GM20000 (cell line): ENCODE data around the gene TMEM39B.
"Not testable (repeated sequence)": the region's sequence is repeated elsewhere in the genome, so short reads cannot be mapped to it uniquely, and the experiment has no call there.

ENCODE experiments used
- DNase-seq: peaks from one replicate; pipeline ENCODE4 v3.0.0; 2012; ENCODE audit warnings: low spot score
- TF ChIP-seq, protein P1 (sequence below): IDR thresholded peaks from 2 replicates; pipeline ENCODE4 v1.5.1; 2012; ENCODE audit warnings: mild to moderate bottlenecking, control low read depth; ENCODE audit errors: extremely low read depth, missing control alignments

Gene TMEM39B

DNA sequence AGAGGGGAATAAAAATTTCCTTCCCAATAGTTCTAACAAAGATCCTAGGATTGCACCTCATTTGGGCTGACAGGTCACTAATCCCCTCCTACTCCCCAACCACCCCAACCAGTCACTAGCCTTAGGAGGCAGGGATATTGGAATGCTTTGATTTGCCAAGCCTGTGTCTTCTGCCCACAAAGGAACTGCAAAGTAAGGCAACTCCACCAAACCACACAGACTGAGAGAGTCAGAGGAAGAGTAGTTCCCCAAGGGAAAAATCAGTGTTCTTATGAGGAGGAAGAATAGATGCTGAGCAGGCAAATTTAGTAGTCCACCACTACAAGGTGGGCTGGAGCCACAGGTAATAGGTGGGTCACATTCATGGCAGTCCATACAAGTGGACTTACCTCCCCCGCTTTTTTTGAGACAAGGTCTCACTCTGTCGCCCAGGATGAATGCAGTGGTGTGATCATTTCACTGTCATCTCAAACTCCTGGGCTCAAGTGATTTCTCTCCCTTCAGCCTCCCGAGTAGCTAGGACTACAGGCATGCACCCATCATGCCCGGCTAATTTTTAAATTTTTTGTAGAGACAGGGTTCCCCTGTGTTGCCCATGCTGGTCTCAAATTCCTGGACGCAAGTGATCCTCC is 3.7 kb upstream of the TMEM39B start:
- no peak for DNase-seq
- TF ChIP-seq, protein P1, sequence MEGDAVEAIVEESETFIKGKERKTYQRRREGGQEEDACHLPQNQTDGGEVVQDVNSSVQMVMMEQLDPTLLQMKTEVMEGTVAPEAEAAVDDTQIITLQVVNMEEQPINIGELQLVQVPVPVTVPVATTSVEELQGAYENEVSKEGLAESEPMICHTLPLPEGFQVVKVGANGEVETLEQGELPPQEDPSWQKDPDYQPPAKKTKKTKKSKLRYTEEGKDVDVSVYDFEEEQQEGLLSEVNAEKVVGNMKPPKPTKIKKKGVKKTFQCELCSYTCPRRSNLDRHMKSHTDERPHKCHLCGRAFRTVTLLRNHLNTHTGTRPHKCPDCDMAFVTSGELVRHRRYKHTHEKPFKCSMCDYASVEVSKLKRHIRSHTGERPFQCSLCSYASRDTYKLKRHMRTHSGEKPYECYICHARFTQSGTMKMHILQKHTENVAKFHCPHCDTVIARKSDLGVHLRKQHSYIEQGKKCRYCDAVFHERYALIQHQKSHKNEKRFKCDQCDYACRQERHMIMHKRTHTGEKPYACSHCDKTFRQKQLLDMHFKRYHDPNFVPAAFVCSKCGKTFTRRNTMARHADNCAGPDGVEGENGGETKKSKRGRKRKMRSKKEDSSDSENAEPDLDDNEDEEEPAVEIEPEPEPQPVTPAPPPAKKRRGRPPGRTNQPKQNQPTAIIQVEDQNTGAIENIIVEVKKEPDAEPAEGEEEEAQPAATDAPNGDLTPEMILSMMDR = no peak

DNA sequence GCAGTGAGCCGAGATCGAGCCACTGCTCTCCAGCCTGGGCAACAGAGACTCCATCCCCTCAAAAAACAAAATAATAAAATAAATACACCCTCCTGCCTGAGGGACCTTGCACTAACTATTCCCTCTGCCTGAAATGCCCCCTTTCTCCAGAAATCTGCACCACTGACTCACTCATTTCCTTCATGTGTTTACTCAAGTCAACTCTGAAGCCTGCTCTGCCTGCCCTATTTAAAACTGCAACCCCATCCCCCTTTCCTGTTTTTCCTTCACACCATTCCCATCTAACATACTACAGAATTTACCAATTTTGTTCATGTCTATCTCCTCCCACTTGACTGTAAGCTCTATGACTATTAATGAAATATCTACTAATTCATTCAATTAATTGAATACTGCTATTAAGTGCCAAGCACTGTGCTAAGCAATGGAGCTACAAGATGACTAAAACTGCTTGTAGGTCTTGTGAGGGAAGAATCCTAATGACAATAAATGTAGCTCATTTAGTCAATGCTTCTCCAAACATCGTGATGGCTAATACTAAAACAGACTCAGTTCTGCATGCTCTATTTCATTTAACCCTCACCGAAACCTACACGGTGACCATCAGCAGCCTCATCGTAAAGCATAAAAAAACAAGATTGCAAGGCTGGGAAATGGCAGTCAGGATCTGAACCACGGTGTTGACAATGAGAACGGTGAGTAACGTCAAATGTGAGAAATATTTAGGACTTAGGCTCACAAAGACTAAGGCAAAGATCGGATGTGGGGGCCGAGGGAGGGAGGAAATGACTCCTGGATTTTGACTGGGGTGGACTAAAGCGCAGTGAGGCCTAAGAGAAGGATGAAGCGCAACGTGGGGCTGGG is 749 bp upstream of the TMEM39B start:
- TF ChIP-seq, protein P1 = no peak
- no peak for DNase-seq

DNA sequence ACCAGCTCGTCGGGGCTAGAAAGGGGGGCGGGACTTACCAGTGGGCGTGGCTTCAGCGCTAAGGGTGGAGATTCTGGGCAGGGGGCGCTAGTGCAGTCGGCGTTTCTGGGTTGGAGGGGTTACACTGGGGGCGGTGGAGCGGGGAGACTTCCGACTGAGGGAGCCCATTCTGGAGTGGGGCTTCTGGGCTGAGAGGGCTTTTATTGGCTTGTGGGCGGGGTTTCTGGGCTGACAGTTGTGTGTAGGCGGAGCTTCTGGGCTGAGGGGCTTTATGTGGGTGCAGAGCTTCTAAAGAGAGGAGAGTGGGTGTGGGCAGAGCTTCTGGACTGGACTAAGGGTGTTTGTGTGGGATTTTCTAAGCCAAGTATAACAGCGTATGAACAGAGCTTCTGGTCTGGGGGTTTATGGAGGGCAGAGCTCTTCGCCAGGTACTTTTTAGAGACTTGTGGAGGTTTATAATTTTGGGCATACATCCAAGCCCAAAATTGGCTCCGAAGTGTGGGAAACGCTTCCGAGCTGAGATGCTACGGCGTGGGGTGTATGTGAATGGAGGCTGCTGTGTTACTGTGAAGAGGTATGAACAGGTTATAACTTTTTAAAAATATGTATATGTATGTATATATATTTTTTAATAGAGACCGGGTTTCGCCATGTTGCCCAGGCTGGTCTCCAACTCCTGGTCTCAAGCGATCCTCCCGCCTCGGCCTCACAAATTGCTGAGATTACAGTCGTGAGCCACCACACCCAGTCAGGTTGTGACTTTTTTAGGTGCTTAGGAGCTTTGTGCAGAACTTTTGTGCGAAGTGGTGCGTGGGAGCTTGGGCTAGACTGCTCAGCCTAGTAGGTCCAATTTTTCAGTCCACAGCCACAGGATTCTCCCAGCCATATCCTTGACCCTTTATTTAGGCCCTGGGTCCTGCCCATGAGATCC is 825 bp downstream of the TMEM39B start:
- DNase-seq = no peak
- TF ChIP-seq, protein P1 = no peak

DNA sequence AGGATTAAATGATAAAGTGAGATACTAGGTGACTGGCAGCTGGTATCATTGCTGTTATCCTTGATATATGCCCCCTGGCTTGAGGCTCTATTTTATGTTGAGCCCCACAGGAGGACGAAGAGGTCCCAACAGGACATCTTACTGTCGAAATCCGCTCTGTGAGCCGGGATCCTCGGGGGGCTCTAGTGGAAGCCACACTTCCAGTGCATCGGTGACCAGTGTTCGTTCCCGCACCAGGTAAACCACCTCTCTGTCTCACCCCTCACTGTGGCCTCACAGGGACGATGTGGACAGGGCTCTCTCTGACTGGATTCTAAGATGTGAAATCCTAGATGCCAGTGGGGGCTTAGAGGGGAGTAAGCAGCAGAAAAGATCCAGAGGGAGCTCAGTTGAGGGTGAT is 2.1 kb downstream of the TMEM39B start:
- TF ChIP-seq, protein P1 = no peak
- DNase-seq = no peak

DNA sequence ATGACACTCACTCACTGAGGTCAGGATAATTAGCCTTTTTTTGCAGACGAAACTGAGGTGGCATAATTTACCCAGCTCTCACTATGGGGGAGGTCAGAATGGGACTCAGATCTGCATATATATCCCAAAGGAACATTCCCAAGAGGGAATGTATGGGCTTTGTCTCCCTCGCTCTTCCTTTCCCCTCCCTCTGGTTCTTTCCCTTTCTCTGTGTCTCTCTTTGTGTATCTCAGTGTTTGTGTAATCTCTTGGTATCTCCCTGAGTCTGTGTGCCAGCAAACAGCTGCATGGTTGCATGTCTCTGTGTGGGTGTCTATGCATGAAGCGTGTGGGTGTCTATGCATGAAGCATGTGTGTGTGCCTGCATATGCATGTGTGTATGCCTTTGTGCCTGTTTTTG is 4.7 kb downstream of the TMEM39B start:
- no peak for DNase-seq
- TF ChIP-seq, protein P1 = no peak

DNA sequence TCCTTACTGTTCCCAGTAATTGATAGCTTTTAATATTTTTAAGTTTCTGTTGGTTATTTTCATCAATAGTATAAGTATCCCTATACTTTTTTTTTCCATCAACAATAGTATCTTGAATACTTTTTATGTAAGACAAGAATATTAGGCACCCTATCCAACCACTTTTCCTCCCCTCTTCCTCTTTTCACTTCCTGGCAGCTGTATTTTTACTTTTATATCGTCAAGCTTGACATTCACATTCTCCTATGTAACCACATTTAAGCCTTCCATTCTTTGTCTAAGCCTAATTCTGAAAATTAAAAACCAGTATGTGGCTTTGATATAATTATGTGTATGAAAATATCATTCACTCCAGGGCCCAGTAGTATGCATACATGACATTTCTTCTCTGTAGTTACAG is 9.3 kb downstream of the TMEM39B start:
- no peak for DNase-seq
- TF ChIP-seq, protein P1 = no peak

DNA sequence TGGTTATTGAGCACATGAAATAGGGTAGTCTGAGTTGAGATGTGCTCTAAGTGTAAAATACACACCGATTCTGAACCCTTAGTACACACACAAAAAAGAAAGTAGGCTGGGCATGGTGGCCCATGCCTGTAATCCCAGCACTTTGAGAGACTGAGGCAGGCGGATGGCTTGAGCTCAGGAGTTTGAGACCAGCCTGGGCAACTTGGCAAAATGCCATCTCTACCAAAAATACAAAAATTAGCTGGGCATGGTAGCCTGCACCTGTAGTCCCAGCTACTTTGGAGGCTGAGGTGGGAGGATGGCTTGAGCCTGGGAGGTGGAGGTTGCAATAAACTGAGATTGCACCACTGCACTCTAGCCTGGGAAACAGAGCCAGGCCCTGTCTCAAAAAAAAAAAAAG is 13.6 kb downstream of the TMEM39B start:
- not testable (repeated sequence) for DNase-seq
